ENCODE results near the gene PCAT7. TPM values are rescaled to one million over a fixed set of nuclear protein-coding genes. Genes with fewer than 3 reads are reported as not detected.
"Not testable (repeated sequence)": the region's sequence is repeated elsewhere in the genome, so short reads cannot be mapped to it uniquely, and the experiment has no call there.

The PCAT7 gene
- total RNA-seq, 2 donors from 2014 or later, result not detected

DNA sequence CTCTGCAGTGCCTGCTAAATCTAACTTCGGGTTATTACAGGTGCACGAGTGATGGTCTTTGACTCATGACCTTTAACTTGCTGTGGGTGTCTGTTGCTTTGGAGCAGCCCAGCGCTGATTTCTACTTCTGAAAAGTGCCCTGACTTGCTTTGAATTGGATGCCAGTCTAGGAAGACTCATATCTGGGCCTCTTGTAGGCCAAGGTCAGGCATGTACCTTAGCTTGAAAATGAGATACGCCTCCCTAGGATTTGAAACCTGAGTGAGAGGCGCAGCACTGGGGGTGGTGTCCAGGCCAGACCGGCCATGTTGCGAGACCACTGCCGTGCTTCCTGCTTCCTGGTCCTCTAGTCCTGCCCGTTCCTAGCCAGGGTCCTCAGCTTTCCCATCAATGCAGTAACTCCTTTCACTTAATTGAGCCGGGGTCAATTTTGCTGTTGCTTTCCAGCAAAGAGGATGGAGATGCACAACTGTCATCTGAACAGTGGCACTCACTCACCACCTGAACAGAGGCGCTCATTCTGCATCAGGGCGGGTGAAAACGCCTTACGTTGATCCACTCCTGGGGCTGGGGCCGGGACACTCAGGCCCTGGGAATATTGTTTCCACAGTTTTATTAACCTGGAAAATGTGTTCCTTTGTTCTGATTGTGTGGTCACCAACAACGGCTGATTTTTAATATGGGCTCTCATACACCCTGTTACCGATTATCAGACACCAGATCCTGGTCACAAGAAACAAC, 14.3 kb downstream of the PCAT7 start:
- no peak for DNase-seq
- H3K4me3 Mint-ChIP-seq, result no peak overlapping the region
- H3K27ac Mint-ChIP-seq, result no peak overlapping the region
- no peak for ATAC-seq
- peaks cover 27% of the 10 kb centered on the region for H3K27me3 Mint-ChIP-seq
- no peaks in the 10 kb centered on the region for H3K4me1 Mint-ChIP-seq
- H3K36me3 Mint-ChIP-seq (ENCODE audit: low read depth), result no peaks in the 10 kb centered on the region
- H3K9me3 ChIP-seq (ENCODE audit: control insufficient read depth, low read length, poor library complexity, severe bottlenecking), result no peaks in the 10 kb centered on the region

GRCh38 chr9:94576131-94576530, 21.2 kb downstream of the PCAT7 start:
- Mint-ChIP-seq H3K27ac (no peak overlapping the region), H3K4me3 (peak overlapping the region; percentile 25), H3K4me1 (peaks cover 2% of the 10 kb centered on the region), H3K27me3 (peaks cover 27% of the 10 kb centered on the region), H3K36me3 (ENCODE audit: low read depth) (no peaks in the 10 kb centered on the region)
- DNase-seq (no peak), ATAC-seq (no peak)
- H3K9me3 ChIP-seq (ENCODE audit: control insufficient read depth, low read length, poor library complexity, severe bottlenecking), result no peaks in the 10 kb centered on the region

GRCh38 chr9:94577036-94577435, 22.2 kb downstream of the PCAT7 start:
- Mint-ChIP-seq H3K27me3 (peaks cover 21% of the 10 kb centered on the region), H3K4me1 (peaks cover 2% of the 10 kb centered on the region), H3K36me3 (ENCODE audit: low read depth) (no peaks in the 10 kb centered on the region), H3K27ac (no peak overlapping the region), H3K4me3 (no peak overlapping the region)
- no peaks in the 10 kb centered on the region for H3K9me3 ChIP-seq (ENCODE audit: control insufficient read depth, low read length, poor library complexity, severe bottlenecking)
- ATAC-seq (no peak), DNase-seq (no peak)

GRCh38 chr9:94577571-94577970, 22.7 kb downstream of the PCAT7 start:
- H3K27ac Mint-ChIP-seq, result no peak overlapping the region
- H3K9me3 ChIP-seq (ENCODE audit: control insufficient read depth, low read length, poor library complexity, severe bottlenecking), result no peaks in the 10 kb centered on the region
- peaks cover 17% of the 10 kb centered on the region for H3K27me3 Mint-ChIP-seq
- peaks cover 2% of the 10 kb centered on the region for H3K4me1 Mint-ChIP-seq
- H3K4me3 Mint-ChIP-seq, result no peak overlapping the region
- H3K36me3 Mint-ChIP-seq (ENCODE audit: low read depth), result no peaks in the 10 kb centered on the region
- no peak for ATAC-seq
- no peak for DNase-seq

GRCh38 chr9:94581728-94582127, 26.8 kb downstream of the PCAT7 start:
- H3K4me1 Mint-ChIP-seq, result peaks cover 9% of the 10 kb centered on the region
- H3K27me3 Mint-ChIP-seq, result peaks cover 8% of the 10 kb centered on the region
- ATAC-seq, result no peak
- H3K9me3 ChIP-seq (ENCODE audit: control insufficient read depth, low read length, poor library complexity, severe bottlenecking), result no peaks in the 10 kb centered on the region
- no peak for DNase-seq
- no peaks in the 10 kb centered on the region for H3K36me3 Mint-ChIP-seq (ENCODE audit: low read depth)
- H3K27ac Mint-ChIP-seq, result no peak overlapping the region
- H3K4me3 Mint-ChIP-seq, result no peak overlapping the region

GRCh38 chr9:94584555-94584954, 29.7 kb downstream of the PCAT7 start:
- Mint-ChIP-seq H3K27me3 (peaks cover 27% of the 10 kb centered on the region), H3K4me1 (peaks cover 9% of the 10 kb centered on the region), H3K4me3 (no peak overlapping the region), H3K36me3 (ENCODE audit: low read depth) (no peaks in the 10 kb centered on the region), H3K27ac (no peak overlapping the region)
- ATAC-seq, result peak; percentile 83
- no peaks in the 10 kb centered on the region for H3K9me3 ChIP-seq (ENCODE audit: control insufficient read depth, low read length, poor library complexity, severe bottlenecking)
- no peak for DNase-seq

GRCh38 chr9:94586316-94586715, 31.4 kb downstream of the PCAT7 start:
- no peak for DNase-seq
- H3K36me3 Mint-ChIP-seq (ENCODE audit: low read depth), result no peaks in the 10 kb centered on the region

DNA sequence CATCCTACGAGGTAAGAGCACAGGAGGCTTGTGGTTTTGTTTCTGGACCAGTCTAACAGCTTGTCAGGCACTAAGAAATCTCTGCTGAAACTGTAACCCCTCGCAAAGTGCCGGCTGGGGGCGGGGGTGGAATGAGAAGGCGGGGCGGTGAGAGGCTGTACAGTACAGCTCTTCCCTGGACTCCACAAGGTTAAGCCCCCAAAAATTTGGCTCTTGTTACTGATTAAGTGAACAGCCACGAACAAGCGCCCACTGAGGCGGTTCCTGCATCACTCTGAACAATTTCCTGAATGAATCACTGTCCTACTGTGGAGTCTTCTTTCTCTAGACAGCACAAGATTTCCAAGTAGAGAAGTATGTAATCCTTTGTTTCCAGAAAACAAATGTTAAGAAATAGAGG, 31.9 kb downstream of the PCAT7 start:
- no peaks in the 10 kb centered on the region for H3K9me3 ChIP-seq (ENCODE audit: control insufficient read depth, low read length, poor library complexity, severe bottlenecking)
- no peak for ATAC-seq
- no peaks in the 10 kb centered on the region for H3K36me3 Mint-ChIP-seq (ENCODE audit: low read depth)
- H3K27ac Mint-ChIP-seq, result no peak overlapping the region
- DNase-seq, result no peak
- H3K4me3 Mint-ChIP-seq, result peak overlapping the region; percentile 58
- peaks cover 27% of the 10 kb centered on the region for H3K27me3 Mint-ChIP-seq
- peaks cover 9% of the 10 kb centered on the region for H3K4me1 Mint-ChIP-seq

More at GRCh38 chr9:94586316-94586715, 31.4 kb downstream of the PCAT7 start:
- ATAC-seq, result no peak
- Mint-ChIP-seq H3K27me3 (peaks cover 27% of the 10 kb centered on the region), H3K4me3 (peak overlapping the region; percentile 58), H3K4me1 (peaks cover 9% of the 10 kb centered on the region), H3K27ac (no peak overlapping the region)
- no peaks in the 10 kb centered on the region for H3K9me3 ChIP-seq (ENCODE audit: control insufficient read depth, low read length, poor library complexity, severe bottlenecking)

GRCh38 chr9:94588681-94589080, 33.8 kb downstream of the PCAT7 start:
- H3K4me1 Mint-ChIP-seq, result peaks cover 9% of the 10 kb centered on the region
- ATAC-seq, result no peak
- H3K9me3 ChIP-seq (ENCODE audit: control insufficient read depth, low read length, poor library complexity, severe bottlenecking), result no peaks in the 10 kb centered on the region
- no peak overlapping the region for H3K27ac Mint-ChIP-seq
- peaks cover 34% of the 10 kb centered on the region for H3K27me3 Mint-ChIP-seq
- no peaks in the 10 kb centered on the region for H3K36me3 Mint-ChIP-seq (ENCODE audit: low read depth)
- H3K4me3 Mint-ChIP-seq, result no peak overlapping the region
- no peak for DNase-seq

DNA sequence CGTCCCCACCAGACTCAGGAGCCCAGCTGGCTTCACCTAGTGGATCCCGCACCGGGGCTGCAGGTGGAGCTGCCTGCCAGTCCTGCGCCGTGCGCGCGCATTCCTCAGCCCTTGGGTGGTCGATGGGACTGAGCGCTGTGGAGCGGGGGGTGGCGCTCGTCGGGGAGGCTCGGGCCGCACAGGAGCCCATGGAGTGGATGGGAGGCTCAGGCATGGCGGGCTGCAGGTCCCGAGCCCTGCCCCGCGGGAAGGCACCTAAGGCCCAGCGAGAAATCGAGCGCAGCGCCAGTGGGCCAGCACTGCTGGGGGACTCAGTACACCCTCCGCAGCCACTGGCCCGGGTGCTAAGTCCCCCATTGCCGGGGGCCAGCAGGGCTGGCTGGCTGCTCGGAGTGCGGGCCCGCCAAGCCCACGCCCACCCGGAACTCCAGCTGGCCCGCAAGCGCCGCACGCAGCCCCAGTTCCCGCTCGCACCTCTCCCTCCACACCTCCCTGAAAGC, 36.2 kb downstream of the PCAT7 start:
- H3K27me3 Mint-ChIP-seq, result peaks cover 45% of the 10 kb centered on the region
- DNase-seq; H3K36me3 Mint-ChIP-seq (ENCODE audit: low read depth); H3K4me1 Mint-ChIP-seq; ATAC-seq; H3K27ac Mint-ChIP-seq; H3K4me3 Mint-ChIP-seq; H3K9me3 ChIP-seq (ENCODE audit: control insufficient read depth, low read length, poor library complexity, severe bottlenecking): not testable (repeated sequence)

DNA sequence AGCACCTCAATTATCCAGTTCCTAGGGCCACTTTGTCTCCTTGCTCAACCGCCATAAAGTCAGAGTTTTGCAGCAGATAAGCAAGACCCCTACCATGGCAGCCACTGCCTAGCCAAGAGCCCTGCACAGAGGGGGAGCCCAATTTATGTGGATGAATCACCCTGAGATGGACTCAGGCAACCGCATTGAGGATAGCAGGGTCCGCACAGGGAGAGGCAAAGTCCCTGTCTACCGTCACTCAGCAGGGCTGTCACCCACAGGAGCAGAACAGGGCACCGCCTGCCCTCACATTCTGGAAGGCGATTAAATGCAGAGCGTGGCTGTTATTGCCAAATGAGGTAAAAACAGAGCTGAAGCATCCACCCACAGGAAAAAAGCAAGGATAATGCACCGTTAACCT, 37.0 kb downstream of the PCAT7 start:
- ATAC-seq (no peak), DNase-seq (no peak)
- no peak overlapping the region for H3K4me3 Mint-ChIP-seq
- no peaks in the 10 kb centered on the region for H3K36me3 Mint-ChIP-seq (ENCODE audit: low read depth)
- no peak overlapping the region for H3K27ac Mint-ChIP-seq
- no peaks in the 10 kb centered on the region for H3K9me3 ChIP-seq (ENCODE audit: control insufficient read depth, low read length, poor library complexity, severe bottlenecking)
- H3K27me3 Mint-ChIP-seq, result peaks cover 42% of the 10 kb centered on the region
- H3K4me1 Mint-ChIP-seq, result peaks cover 4% of the 10 kb centered on the region

GRCh38 chr9:94592683-94593082, 37.8 kb downstream of the PCAT7 start:
- ATAC-seq; DNase-seq; H3K4me1 Mint-ChIP-seq; H3K4me3 Mint-ChIP-seq; H3K27ac Mint-ChIP-seq; H3K9me3 ChIP-seq (ENCODE audit: control insufficient read depth, low read length, poor library complexity, severe bottlenecking); H3K36me3 Mint-ChIP-seq (ENCODE audit: low read depth): not testable (repeated sequence)
- peaks cover 37% of the 10 kb centered on the region for H3K27me3 Mint-ChIP-seq

- Mint-ChIP-seq H3K4me1 (peaks cover 4% of the 10 kb centered on the region), H3K27ac (no peak within 1 kb of the TSS), H3K4me3 (no peak within 1 kb of the TSS), H3K36me3 (ENCODE audit: low read depth) (no peaks in the 10 kb centered on the region), H3K27me3 (peaks cover 37% of the 10 kb centered on the region)
- H3K9me3 ChIP-seq (ENCODE audit: control insufficient read depth, low read length, poor library complexity, severe bottlenecking), result no peaks in the 10 kb centered on the region
- DNase-seq (no peak), ATAC-seq (no peak)
Observed at GRCh38 chr9:94593459-94594345, 38.8 kb downstream of the PCAT7 start, which contains the start of gene FBP2. Gene FBP2, minus strand, starts transcription at chr9:94593824. Its CDS starts 98 bp downstream, at chr9:94593726.

All from T-helper 17 cell (primary cell).